GM13977 (cell line): ENCODE results near the gene CCDC57.

Experiments used
- DNase-seq: peaks from one replicate; pipeline ENCODE4 v3.0.0; 2012; ENCODE audit warnings: low spot score
- in situ Hi-C: fragments of 300-500 bp; cut with MboI; formaldehyde crosslinking; loops from one replicate; pipeline ENCODE4 v1.12.0; 2022; ENCODE audit warnings: low sequenced_read_pairs, low pct_unique_long_range_greater_than_20kb, mixed read lengths, inconsistent platforms; ENCODE audit not compliant: unreplicated experiment
- TF ChIP-seq, protein P1 (sequence below): IDR thresholded peaks from 2 replicates; pipeline ENCODE4 v1.5.1; 2012; ENCODE audit warnings: mild to moderate bottlenecking, control low read depth; ENCODE audit not compliant: insufficient read depth; ENCODE audit errors: extremely low read depth, missing control alignments

The CCDC57 gene

DNA sequence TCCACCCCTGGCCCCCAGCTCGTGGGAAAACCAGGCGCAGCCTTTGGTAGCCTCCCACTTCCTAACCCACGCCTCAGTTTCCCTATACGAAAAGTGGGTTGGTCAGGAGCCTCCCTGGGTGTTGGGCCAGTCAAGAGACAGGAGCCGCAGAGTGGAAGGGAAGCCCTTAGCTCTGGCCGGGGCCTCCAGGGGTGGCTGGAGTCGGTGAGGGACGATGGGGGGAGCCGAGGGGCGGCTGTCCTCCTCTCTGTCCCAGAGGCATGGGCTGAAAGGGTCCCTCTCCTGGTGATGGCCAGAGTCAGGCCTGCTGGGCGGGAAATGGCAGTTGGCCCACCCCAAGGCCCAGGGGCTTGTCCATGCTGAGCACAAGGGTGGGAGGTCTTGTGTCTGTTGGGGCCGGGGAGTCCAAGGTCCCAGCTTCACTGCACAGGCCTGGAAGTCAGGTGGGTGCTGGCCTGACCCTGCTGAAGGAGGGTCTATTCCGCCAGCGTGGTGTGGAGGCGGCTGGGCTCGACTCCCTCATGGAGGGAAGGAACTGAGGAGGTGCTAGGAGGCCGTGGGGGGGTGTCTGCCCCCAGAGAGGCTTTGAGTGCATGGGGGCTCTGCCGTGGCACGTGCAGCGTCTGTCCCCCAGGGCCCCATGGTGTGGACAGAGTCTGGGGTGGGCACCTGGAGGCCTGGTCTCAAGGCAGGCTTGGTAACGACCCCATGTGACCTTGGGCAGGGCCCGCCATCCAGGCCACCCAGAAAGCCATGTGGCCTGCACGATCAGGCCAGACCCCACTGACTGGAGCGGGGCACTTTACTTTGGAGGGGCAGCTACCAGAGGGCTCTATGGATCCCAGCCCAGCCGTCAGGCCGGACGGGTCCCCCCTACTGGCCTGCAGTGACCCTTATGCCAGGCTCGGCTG, 17.3 kb upstream of the CCDC57 start:
- no peak for DNase-seq
- in situ Hi-C loops: no loop called here
- TF ChIP-seq, protein P1, sequence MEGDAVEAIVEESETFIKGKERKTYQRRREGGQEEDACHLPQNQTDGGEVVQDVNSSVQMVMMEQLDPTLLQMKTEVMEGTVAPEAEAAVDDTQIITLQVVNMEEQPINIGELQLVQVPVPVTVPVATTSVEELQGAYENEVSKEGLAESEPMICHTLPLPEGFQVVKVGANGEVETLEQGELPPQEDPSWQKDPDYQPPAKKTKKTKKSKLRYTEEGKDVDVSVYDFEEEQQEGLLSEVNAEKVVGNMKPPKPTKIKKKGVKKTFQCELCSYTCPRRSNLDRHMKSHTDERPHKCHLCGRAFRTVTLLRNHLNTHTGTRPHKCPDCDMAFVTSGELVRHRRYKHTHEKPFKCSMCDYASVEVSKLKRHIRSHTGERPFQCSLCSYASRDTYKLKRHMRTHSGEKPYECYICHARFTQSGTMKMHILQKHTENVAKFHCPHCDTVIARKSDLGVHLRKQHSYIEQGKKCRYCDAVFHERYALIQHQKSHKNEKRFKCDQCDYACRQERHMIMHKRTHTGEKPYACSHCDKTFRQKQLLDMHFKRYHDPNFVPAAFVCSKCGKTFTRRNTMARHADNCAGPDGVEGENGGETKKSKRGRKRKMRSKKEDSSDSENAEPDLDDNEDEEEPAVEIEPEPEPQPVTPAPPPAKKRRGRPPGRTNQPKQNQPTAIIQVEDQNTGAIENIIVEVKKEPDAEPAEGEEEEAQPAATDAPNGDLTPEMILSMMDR: no peak

DNA sequence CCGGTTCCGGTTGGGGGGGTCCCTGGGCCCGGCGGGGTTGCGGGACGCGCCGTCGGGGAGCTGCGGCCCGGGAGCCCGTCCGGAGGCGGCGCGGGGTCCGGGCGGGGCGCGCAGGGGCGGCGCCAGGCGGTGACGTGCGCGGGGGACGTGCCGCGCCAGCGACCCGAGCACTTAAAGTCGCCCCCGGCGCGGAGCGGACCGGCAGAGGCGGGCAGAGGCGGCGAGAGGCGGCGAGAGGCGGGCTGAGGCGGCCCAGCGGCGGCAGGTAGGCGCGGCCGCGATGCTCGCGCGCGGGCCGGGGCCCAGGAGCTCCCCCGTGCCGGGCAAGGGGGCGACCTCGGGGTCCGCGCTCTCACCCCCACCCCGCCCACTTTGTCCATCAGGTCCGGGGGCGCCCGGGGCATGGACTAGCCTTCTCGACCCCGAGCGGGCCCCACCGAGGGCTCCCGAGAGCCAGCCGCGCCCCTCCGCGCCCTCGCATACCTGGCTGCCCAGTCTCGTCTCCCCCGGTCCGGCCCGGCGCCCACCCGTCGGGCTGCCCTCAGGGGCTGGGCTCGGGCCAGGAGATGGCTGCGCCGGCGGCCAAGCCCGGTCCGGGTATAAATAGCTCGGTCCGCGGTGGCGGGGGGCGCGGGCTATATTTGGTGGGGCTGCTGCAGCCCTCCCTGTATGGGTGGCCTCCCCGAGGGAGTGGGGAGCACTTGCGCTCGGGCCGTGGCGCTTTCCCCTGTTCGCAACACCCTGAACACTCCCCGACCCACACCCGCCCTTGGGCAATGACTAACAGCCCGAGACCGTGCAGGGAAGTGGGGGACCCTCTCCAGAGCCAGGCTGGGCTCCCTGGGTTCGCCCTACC, 16.4 kb upstream of the CCDC57 start, which contains the start of gene SLC16A3:
TSS of gene SLC16A3 (plus strand) at position 201 of the 856 bp plus-strand sequence. CDS start 6,967 bp downstream, outside the sequence.
- in situ Hi-C loops: no loop called here
- peak; percentile 98 for DNase-seq
- TF ChIP-seq, protein P1: no peak

DNA sequence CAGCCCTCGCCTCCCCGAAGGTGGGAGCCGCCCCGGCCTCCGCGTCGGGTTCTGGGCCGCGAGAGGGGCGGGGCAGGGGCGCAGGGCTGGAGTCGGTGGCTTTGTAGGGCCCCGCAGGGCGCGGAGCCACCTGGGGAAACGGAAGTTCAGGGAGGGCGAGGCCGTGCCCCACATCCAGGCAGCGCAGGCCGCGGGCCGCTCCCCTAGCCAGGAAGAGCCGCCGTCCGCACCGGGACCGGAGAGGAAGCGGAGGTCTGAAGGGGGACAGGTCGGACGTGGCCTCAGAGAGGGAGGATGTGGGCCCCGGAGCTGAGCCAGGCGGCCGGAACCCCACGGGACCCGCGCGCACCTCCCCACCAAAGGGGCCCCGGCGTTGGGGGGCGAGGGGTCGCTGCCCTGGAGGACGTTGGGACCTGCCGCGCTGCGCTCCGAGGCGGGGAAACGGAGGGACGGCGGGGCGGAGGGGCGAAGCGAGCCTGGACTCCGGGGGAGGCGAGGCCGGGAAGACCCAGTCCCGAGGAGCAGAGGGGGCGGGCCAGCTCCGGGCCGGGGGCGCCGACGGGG, 15.7 kb upstream of the CCDC57 start:
- DNase-seq: peak; percentile 83
- in situ Hi-C loops: no loop called here

DNA sequence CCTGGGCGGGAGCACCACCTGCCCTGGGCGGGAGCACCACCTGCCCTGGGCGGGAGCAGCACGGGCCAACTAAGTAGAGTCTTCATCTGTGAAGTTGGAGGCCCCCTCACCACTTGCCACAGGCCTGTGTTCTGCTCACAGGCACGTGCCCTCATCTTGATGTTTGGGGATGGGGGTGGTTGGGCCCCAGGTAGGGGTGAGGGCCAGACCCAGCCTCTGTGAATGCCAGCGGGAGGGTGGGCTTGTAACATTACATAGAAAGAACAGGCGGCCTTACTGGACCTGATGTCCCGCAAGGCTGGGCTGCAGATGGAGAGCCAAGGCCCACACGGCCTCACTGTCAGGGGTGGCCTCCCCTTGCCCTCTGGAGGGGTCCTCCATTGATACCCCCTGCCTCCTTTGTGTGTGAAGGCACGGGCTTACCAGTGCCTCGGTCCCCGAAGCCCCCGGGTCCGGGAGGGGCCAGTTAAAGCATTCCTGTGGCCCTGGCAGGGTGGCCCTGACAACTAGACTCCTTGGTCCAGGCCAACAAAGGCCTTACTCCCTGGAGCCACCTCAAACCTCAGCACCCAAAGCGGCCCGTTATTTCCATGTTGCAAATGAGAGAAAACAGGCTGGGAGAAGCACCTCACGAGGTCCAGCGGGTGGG, 15.1 kb upstream of the CCDC57 start:
- in situ Hi-C loops: no loop called here
- DNase-seq: no peak
- TF ChIP-seq, protein P1: no peak

More for the DNA sequence above, 15.7 kb upstream of the CCDC57 start:
- TF ChIP-seq, protein P1: no peak

DNA sequence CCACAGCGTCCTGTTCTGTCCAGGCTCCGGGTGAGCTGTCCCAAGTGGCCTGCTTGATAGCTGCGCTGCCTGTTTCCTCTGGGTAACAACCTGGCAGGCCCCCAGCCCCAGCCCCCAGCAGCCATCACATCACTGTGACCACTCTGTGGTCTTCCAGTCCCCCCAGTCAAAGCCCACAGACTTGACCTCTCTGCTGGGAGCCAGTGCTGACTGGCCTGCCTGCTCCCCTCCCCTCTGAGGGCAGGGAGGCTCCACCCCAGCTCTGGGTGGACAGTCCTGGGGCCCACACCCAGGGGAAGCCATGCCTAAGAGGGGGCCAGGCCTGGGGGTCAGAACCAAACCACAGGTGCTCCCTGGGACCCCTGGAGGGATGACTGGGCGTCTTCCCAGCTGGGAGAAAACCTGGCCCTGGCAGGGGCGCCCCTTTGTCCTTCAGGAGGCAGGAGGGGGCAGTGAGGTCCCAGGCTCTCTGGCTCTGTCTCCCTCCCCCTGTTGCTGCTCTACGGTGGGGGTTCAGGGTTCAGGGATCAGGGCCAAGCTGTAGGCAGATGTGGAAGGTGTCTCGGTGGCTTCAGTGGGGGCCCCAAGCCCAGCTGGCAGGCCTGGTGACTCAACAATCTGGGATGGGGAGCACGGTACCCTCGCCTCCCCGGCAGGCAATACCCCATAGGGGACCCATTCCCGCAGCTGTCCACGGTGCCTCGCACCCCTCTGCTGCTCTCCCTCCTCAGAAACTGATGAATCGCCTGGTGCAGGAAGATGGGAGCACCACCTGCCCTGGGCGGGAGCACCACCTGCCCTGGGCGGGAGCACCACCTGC, 14.4 kb upstream of the CCDC57 start:
- TF ChIP-seq, protein P1: no peak
- in situ Hi-C loops: no loop called here
- DNase-seq: no peak
